IPS-20b (cell line): ENCODE data around the gene NPHS2.
"Not testable (repeated sequence)": the region's sequence is repeated elsewhere in the genome, so short reads cannot be mapped to it uniquely, and the experiment has no call there.

Experiments
- H3K27ac ChIP-seq: one replicate; pipeline ENCODE4 v1.5.1; 2013; ENCODE audit warnings: low read length
- H3K27me3 ChIP-seq: 2 replicates; pipeline ENCODE4 v1.6.1; 2013; ENCODE audit warnings: mild to moderate bottlenecking, low read length, inconsistent platforms; ENCODE audit not compliant: insufficient read depth
- H3K36me3 ChIP-seq: 2 replicates; pipeline ENCODE4 v1.6.1; 2013; ENCODE audit warnings: low read depth, mild to moderate bottlenecking, inconsistent platforms, low read length, moderate library complexity; ENCODE audit not compliant: insufficient read depth
- H3K4me1 ChIP-seq: 2 replicates; pipeline ENCODE4 v1.6.1; 2013; ENCODE audit warnings: mild to moderate bottlenecking, control low read depth, inconsistent platforms, low read length, moderate library complexity; ENCODE audit not compliant: insufficient read depth
- H3K4me3 ChIP-seq: 2 replicates; pipeline ENCODE4 v1.5.1; 2013; ENCODE audit warnings: mild to moderate bottlenecking, low read length, inconsistent platforms
- H3K9ac ChIP-seq: 2 replicates; pipeline ENCODE4 v1.6.1; 2013; ENCODE audit warnings: low read depth, mild to moderate bottlenecking, inconsistent platforms, low read length, moderate library complexity
- H3K9me3 ChIP-seq: 2 replicates; pipeline ENCODE4 v1.6.1; 2013; ENCODE audit warnings: mild to moderate bottlenecking, low read depth, low read length, inconsistent platforms; ENCODE audit not compliant: insufficient read depth

NPHS2 gene

DNA sequence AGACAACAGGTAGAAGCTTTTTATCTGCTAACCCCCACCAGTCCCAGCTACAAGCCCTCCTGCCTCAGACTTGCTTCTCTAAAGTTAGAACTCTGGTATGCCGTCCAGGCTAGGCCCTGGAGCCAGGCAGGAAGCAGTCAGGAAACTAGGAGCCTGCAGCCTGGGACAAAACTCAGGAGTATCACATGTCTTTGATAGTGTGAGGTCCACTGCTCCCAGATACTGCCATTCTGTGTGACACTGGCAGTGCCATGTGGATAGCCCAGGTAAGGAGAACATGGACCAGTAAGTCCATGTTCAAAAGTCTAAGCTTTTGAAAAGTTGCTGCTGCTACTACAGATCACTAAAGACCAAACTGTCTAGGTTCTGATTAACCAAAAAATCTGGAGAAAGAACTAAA lies 45.4 kb downstream of the NPHS2 start:
- Histone ChIP-seq H3K36me3 (no peaks in the 10 kb centered on the region), H3K27me3 (no peaks in the 10 kb centered on the region), H3K27ac (no peak overlapping the region), H3K4me1 (peaks cover 12% of the 10 kb centered on the region; the same call in 1 of the 2 replicates), H3K4me3 (no peak overlapping the region), H3K9me3 (no peaks in the 10 kb centered on the region), H3K9ac (no peak overlapping the region)

DNA sequence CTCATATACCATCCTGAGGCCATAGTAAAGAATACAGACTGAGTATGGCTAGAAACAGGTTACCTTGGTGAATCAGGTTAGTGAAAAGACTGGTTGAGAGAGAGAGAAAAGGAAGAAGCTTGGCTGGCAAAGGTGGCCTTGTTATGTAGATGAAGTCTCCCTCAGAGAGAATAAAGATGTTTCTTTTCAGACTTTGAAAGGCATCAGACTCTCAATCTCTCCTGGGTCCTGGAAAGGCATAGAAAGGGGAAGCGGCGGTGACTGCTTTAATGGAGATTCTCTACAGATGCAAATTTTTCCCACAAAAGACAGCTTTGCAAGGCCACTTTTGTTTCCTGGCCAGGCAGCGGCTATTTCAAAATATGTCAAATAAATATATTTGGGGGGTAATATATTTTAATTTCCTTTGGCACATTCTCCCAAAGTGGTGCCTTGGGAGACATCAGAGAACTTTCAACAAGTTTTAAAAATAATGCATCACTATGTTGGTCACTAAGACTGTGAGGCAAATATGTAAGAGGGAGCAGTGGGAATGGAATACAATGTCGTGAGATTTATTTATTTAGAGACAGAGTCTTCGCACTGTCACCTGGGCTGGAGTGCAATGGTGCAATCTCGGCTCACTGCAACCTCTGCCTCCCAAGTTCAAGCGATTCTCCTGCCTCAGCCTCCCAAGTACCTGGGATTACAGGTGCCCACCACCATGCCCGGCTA lies 46.1 kb downstream of the NPHS2 start:
- H3K36me3 ChIP-seq, result no peaks in the 10 kb centered on the region
- H3K4me1 ChIP-seq, result peaks cover 12% of the 10 kb centered on the region; the same call in 1 of the 2 replicates
- H3K4me3 ChIP-seq, result peak overlapping the region; percentile 38; the same call in 1 of the 2 replicates
- no peaks in the 10 kb centered on the region for H3K9me3 ChIP-seq
- H3K27me3 ChIP-seq, result no peaks in the 10 kb centered on the region
- peak overlapping the region; percentile 20 for H3K27ac ChIP-seq
- no peak overlapping the region; the same call in 1 of the 2 replicates for H3K9ac ChIP-seq

DNA sequence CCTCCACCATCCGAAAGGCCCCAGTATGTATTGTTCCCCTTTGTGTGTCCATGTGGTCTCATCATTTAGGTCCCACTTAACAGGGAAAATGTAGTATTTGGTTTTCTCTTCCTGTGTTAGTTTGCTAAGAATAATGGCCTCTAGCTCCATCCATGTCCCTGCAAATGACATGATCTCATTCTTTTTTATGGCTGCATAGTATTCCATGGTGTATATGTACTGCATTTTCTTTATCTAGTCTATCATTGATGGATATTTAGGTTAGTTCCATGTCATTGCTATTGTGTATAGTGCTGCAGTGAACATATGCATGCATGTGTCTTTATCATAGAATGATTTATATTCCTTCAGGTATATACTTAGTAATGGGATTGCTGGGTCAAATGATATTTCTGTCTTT lies 57.2 kb downstream of the NPHS2 start:
- not testable (repeated sequence) for H3K4me1 ChIP-seq, H3K27ac ChIP-seq, H3K27me3 ChIP-seq, H3K9me3 ChIP-seq, H3K36me3 ChIP-seq, H3K4me3 ChIP-seq, H3K9ac ChIP-seq

DNA sequence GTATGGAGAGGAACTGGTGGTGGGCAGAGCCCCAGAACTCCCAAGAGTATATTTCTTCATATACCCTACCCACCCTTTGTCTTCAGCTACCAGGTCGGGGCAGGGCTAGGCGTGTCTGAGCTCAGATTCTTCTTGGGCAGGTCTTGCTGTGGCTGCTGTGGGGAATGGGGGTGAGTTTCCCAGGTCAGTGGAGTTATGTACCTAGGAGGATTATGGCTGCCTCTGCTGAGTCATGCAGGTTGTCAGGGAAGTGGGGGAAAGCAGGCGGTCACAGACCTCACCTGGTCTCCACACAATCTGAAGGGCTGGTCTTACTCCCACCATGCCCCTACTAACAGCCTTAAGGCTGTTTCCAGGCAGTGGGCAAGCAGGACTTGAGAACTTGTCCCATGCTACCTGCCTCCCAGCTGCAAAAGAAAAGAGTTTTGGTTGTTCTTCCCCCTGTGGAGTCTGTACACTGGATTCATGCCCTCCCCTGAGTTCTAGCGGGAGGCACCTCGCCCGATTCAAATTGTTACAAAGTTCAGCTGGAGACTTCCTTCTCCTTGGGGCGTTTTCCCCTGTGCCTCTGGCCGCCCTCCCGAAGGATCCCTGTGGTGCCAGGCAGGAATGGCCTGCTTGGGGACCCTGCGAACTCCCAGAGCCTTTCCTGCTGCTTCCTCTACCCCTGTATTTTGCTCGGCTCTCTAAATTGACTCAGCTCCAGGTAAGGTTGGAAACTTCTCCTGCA lies 58.6 kb downstream of the NPHS2 start:
- Histone ChIP-seq H3K4me3 (no peak overlapping the region), H3K4me1 (no peaks in the 10 kb centered on the region; the same call in 1 of the 2 replicates), H3K27me3 (no peaks in the 10 kb centered on the region), H3K9ac (no peak overlapping the region), H3K9me3 (no peaks in the 10 kb centered on the region), H3K27ac (no peak overlapping the region), H3K36me3 (no peaks in the 10 kb centered on the region)

DNA sequence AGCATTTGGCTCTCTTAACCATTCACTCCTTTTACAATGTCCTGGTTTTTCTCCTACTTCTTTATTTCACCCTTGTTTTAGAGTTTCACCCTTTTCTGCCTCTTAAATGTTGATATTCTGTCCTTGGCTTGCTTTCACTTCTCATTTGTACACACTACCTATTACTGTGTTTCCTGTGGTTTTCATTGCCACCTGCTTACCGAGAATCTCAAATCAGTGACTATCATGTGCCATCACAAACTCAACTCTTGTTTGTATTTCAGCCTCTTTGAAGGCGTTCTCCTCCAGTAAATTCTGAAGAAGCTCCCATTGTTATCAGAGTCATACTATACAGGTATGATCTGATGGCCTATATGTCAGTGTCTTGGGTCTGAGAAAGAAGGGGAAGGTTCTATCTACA lies 65.7 kb downstream of the NPHS2 start:
- Histone ChIP-seq H3K4me1 (no peaks in the 10 kb centered on the region), H3K27me3 (no peaks in the 10 kb centered on the region), H3K9me3 (no peaks in the 10 kb centered on the region), H3K9ac (no peak overlapping the region), H3K4me3 (no peak overlapping the region), H3K36me3 (no peaks in the 10 kb centered on the region), H3K27ac (no peak overlapping the region)

DNA sequence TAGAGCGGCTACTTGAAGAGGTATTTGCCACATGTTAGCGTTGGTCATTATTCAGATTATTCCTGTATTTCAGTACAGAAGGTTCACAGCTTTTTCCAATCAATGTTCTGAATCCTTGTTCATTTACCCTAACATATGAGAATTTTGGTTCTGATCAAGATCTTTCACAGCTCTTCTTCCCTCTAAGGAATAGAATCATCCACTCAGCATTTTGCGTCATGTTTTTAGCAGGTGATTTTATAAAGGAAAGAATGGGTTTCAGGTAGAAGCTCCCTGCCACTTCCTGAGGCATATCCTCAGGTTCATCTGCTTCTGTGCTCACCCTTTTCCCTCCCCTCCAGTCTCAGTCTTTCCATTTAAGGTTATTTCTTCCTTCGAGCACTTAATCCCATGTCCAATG lies 66.4 kb downstream of the NPHS2 start:
- H3K9me3 ChIP-seq, result no peaks in the 10 kb centered on the region
- no peaks in the 10 kb centered on the region for H3K4me1 ChIP-seq

DNA sequence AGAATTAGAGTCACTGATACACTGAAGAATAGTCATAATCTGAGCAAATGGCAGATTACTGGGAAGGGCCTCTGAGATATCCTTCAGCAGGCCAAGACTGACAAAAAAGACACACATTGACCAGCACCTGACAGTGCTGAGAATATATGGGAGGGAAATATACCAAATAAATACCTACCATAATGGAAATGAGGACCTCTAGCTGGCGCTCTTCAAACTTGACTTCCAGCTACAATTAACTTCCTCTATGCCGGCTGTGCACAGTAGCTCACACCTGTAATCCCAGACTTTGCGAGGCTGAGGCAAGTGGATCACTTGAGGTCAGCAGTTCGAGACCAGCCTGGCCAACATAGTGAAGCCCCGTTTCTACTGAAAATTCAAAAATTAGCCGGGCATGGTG lies 69.5 kb downstream of the NPHS2 start:
- Histone ChIP-seq H3K27me3 (no peaks in the 10 kb centered on the region), H3K4me3 (no peak overlapping the region), H3K4me1 (no peaks in the 10 kb centered on the region), H3K9me3 (no peaks in the 10 kb centered on the region), H3K27ac (no peak overlapping the region), H3K36me3 (no peaks in the 10 kb centered on the region), H3K9ac (no peak overlapping the region)

More for the DNA sequence above, 66.4 kb downstream of the NPHS2 start:
- no peak overlapping the region for H3K27ac ChIP-seq
- no peak overlapping the region for H3K9ac ChIP-seq
- H3K27me3 ChIP-seq, result no peaks in the 10 kb centered on the region
- H3K36me3 ChIP-seq, result no peaks in the 10 kb centered on the region
- H3K4me3 ChIP-seq, result no peak overlapping the region
